ENCODE results near the gene TRPV5.

TRPV5 gene

GRCh38 chr7:142934056-142934455, 510 bp upstream of the TRPV5 start:
- no peak for DNase-seq (ENCODE audit: low read depth)
- H3K4me3 ChIP-seq (ENCODE audit: low read length), result no peak overlapping the region
- no peak for TF ChIP-seq CTCF (IDR thresholded peaks at IDR 0.05; ENCODE audit: insufficient read depth, low read depth, low read length, missing control alignments)

GRCh38 chr7:142933092-142933475, 462 bp downstream of the TRPV5 start:
- no peak for TF ChIP-seq CTCF (IDR thresholded peaks at IDR 0.05; ENCODE audit: insufficient read depth, low read depth, low read length, missing control alignments)
- DNase-seq (ENCODE audit: low read depth), result no peak
- no peak overlapping the region for H3K4me3 ChIP-seq (ENCODE audit: low read length)

- no peak overlapping the region for H3K4me3 ChIP-seq (ENCODE audit: low read length)
- no peak for TF ChIP-seq CTCF (IDR thresholded peaks at IDR 0.05; ENCODE audit: insufficient read depth, low read depth, low read length, missing control alignments)
These were observed 1.0 kb downstream of the TRPV5 start for GRCh38 chr7:142932386-142933091.

GRCh38 chr7:142930126-142930730, 3.3 kb downstream of the TRPV5 start:
- DNase-seq (ENCODE audit: low read depth), result no peak
- TF ChIP-seq CTCF (IDR thresholded peaks at IDR 0.05; ENCODE audit: insufficient read depth, low read depth, low read length, missing control alignments), result no peak
- no peak overlapping the region for H3K4me3 ChIP-seq (ENCODE audit: low read length)

More at GRCh38 chr7:142932386-142933091, 1.0 kb downstream of the TRPV5 start:
- DNase-seq (ENCODE audit: low read depth), result no peak

- no peak for DNase-seq (ENCODE audit: low read depth)
- no peak overlapping the region for H3K4me3 ChIP-seq (ENCODE audit: low read length)
- no peak for TF ChIP-seq CTCF (IDR thresholded peaks at IDR 0.05; ENCODE audit: insufficient read depth, low read depth, low read length, missing control alignments)
These were observed 5.6 kb downstream of the TRPV5 start for GRCh38 chr7:142927949-142928348.

GRCh38 chr7:142927085-142927745, 6.3 kb downstream of the TRPV5 start:
- H3K4me3 ChIP-seq (ENCODE audit: low read length), result no peak overlapping the region
- no peak for DNase-seq (ENCODE audit: low read depth)
- TF ChIP-seq CTCF (IDR thresholded peaks at IDR 0.05; ENCODE audit: insufficient read depth, low read depth, low read length, missing control alignments), result no peak
